GM19240 (cell line): ENCODE results near the gene MTAP.
A peak's percentile ranks its signal among the peaks of the same experiment; 100 is the strongest.

Experiments used
- DNase-seq: peaks from one replicate; pipeline ENCODE4 v3.0.0; 2011; ENCODE audit warnings: low spot score; ENCODE audit not compliant: insufficient read length

Gene MTAP

GRCh38 chr9:21804331-21804730, 1.9 kb downstream of the MTAP start:
- DNase-seq, result no peak

GRCh38 chr9:21804791-21805190, 2.4 kb downstream of the MTAP start:
- no peak for DNase-seq

GRCh38 chr9:21806644-21807043, 4.2 kb downstream of the MTAP start:
- DNase-seq, result no peak

- DNase-seq, result no peak
Observed at GRCh38 chr9:21810388-21810787, 8.0 kb downstream of the MTAP start.

- no peak for DNase-seq
Observed at GRCh38 chr9:21810881-21811280, 8.4 kb downstream of the MTAP start.

GRCh38 chr9:21811914-21812313, 9.5 kb downstream of the MTAP start:
- no peak for DNase-seq

GRCh38 chr9:21812415-21812814, 10.0 kb downstream of the MTAP start:
- no peak for DNase-seq

- DNase-seq, result peak; percentile 38
Observed at GRCh38 chr9:21812946-21813568, 10.6 kb downstream of the MTAP start.

GRCh38 chr9:21813575-21814473, 11.4 kb downstream of the MTAP start:
- DNase-seq, result no peak

GRCh38 chr9:21815643-21816042, 13.2 kb downstream of the MTAP start:
- DNase-seq, result no peak

- DNase-seq, result no peak
Observed at GRCh38 chr9:21817176-21817575, 14.7 kb downstream of the MTAP start.

- no peak for DNase-seq
Observed at GRCh38 chr9:21825637-21826036, 23.2 kb downstream of the MTAP start.

GRCh38 chr9:21828853-21829410, 26.5 kb downstream of the MTAP start:
- DNase-seq, result no peak

- DNase-seq, result no peak
Observed at GRCh38 chr9:21830589-21830988, 28.2 kb downstream of the MTAP start.

GRCh38 chr9:21831841-21832509, 29.5 kb downstream of the MTAP start:
- peak; percentile 22 for DNase-seq

- no peak for DNase-seq
Observed at GRCh38 chr9:21833090-21833801, 30.8 kb downstream of the MTAP start.

- no peak for DNase-seq
Observed at GRCh38 chr9:21835121-21835520, 32.7 kb downstream of the MTAP start.

GRCh38 chr9:21836437-21837161, 34.2 kb downstream of the MTAP start:
- no peak for DNase-seq

- no peak for DNase-seq
Observed at GRCh38 chr9:21837501-21837900, 35.1 kb downstream of the MTAP start.

- no peak for DNase-seq
Observed at GRCh38 chr9:21840647-21841046, 38.2 kb downstream of the MTAP start.

- no peak for DNase-seq
Observed at GRCh38 chr9:21841133-21841532, 38.7 kb downstream of the MTAP start.
